Vagina (tissue), 2 donors: ENCODE data around the gene DPF1.

Experiments
- POLR2A ChIP-seq, 2 donors: fragments of 450-650 bp; IDR thresholded peaks; one replicate each; pipeline ENCODE4 v1.6.1; 2017; ENCODE audit warnings: antibody characterized with exemption in 2 of 2, mild to moderate bottlenecking in 2 of 2, moderate library complexity in 2 of 2
- TF ChIP-seq, protein P1 (sequence below), 3 experiments: fragments of 450-650 bp in 2 of 3; fragments of 200-600 bp in 1 of 3; sonication (generic) in 1 of 3; IDR thresholded peaks; one replicate each; pipeline ENCODE4 v1.5.1; 2017 to 2019; ENCODE audit warnings: antibody characterized with exemption in 3 of 3, mild to moderate bottlenecking in 2 of 3, moderate library complexity in 2 of 3

DNA sequence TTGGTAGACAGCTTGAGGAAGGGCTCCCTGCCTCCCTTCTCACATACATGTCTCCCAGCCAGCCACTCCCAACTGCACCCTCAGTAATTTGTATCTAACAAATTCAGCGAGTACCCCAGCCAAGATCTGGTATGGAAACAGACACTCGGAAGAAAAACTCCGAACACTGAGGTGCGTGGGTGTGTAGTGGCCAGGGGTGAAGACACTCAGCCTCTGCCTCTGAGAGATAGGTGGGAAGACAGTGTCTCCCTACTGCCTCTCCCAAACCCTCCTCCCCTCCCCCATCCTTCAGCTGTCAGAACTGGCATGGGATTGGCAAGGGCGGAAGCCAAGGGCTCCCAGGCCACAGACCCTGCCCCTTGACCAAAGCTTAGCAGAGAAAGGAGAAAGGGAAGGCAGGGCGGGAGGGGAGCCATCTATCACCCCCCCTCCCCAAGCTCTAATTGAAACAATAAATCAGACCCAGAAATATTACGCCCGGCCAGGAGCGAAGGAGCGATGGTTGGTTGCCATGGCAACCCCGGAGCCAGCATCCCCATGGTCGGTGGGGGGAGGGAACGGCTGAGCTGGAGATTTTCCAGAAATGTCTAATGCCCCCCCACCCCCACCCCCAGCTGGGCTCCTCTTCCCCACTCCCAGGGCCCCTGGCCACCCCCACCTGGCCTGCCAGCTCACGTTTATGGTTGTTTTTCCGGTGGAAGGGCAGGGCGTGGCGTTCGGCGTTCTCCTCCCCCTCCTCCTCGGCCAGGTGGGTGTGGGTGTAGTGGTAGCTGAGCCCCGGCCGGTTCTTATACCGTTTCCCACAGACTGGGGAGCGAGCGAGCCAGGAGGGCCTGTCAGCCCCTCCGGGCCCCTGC is 7.0 kb downstream of the DPF1 start:
- TF ChIP-seq, protein P1, sequence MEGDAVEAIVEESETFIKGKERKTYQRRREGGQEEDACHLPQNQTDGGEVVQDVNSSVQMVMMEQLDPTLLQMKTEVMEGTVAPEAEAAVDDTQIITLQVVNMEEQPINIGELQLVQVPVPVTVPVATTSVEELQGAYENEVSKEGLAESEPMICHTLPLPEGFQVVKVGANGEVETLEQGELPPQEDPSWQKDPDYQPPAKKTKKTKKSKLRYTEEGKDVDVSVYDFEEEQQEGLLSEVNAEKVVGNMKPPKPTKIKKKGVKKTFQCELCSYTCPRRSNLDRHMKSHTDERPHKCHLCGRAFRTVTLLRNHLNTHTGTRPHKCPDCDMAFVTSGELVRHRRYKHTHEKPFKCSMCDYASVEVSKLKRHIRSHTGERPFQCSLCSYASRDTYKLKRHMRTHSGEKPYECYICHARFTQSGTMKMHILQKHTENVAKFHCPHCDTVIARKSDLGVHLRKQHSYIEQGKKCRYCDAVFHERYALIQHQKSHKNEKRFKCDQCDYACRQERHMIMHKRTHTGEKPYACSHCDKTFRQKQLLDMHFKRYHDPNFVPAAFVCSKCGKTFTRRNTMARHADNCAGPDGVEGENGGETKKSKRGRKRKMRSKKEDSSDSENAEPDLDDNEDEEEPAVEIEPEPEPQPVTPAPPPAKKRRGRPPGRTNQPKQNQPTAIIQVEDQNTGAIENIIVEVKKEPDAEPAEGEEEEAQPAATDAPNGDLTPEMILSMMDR (IDR thresholded peaks at IDR 0.05) = no peak
- TF ChIP-seq POLR2A (IDR thresholded peaks at IDR 0.05) = no peak
